GM23338 (cell line): ENCODE data around the gene CAP1. TPM values are rescaled to one million over a fixed set of nuclear protein-coding genes. Genes with fewer than 3 reads are reported as not detected.

Experiments
- ATAC-seq: fragments of 200-7000 bp; cut with Tn5 transposase; 3 replicates; pipeline ENCODE4 v1.9.1; 2020
- DNase-seq: peaks from one replicate; pipeline ENCODE4 v3.0.0-alpha.2; 2015; ENCODE audit warnings: low spot score
- H2AFZ ChIP-seq: fragments of 200-600 bp; sonication (generic); 2 replicates; pipeline ENCODE4 v1.8.0; 2016; ENCODE audit warnings: antibody characterized with exemption, mild to moderate bottlenecking, moderate library complexity
- H3F3A ChIP-seq: fragments of 200-600 bp; sonication (generic); replicated peaks from 2 replicates; pipeline ENCODE4 v1.8.0; 2017; ENCODE audit warnings: antibody characterized with exemption, mixed run types, low read depth
- H3K27ac ChIP-seq: fragments of 200-600 bp; sonication (generic); 2 replicates; pipeline ENCODE4 v1.6.1; 2016; ENCODE audit warnings: low read depth
- H3K27me3 ChIP-seq: fragments of 200-600 bp; sonication (generic); 2 replicates; pipeline ENCODE4 v1.8.0; 2016; ENCODE audit warnings: mild to moderate bottlenecking, mixed run types, moderate library complexity; ENCODE audit not compliant: insufficient read depth
- H3K36me3 ChIP-seq: fragments of 200-600 bp; sonication (generic); 2 replicates; pipeline ENCODE4 v1.8.0; 2016; ENCODE audit warnings: mild to moderate bottlenecking; ENCODE audit not compliant: insufficient read depth
- H3K4me1 ChIP-seq: fragments of 200-600 bp; sonication (generic); 2 replicates; pipeline ENCODE4 v1.8.0; 2016; ENCODE audit warnings: mild to moderate bottlenecking, moderate library complexity; ENCODE audit not compliant: insufficient read depth
- H3K4me2 ChIP-seq: fragments of 200-600 bp; sonication (generic); 2 replicates; pipeline ENCODE4 v1.7.1; 2017; ENCODE audit warnings: mixed run types
- H3K4me3 ChIP-seq: fragments of 200-600 bp; sonication (generic); 2 replicates; pipeline ENCODE4 v1.6.1; 2016; ENCODE audit warnings: mixed run types
- H3K79me2 ChIP-seq: fragments of 200-600 bp; sonication (generic); replicated peaks from 2 replicates; pipeline ENCODE4 v1.8.0; 2017; ENCODE audit warnings: mild to moderate bottlenecking; ENCODE audit not compliant: insufficient read depth
- H3K9me2 ChIP-seq: fragments of 200-600 bp; sonication (generic); 2 replicates; pipeline ENCODE4 v1.8.0; 2017; ENCODE audit not compliant: insufficient read depth
- H4K20me1 ChIP-seq: fragments of 200-600 bp; sonication (generic); replicated peaks from 2 replicates; pipeline ENCODE4 v1.8.0; 2017; ENCODE audit warnings: mild to moderate bottlenecking; ENCODE audit not compliant: insufficient read depth
- H3K27ac Mint-ChIP-seq: 2 replicates; pipeline ENCODE4 v1.8.0; 2020; ENCODE audit warnings: inconsistent platforms, mild to moderate bottlenecking, moderate library complexity, mixed read lengths
- H3K27me3 Mint-ChIP-seq: 3 replicates; pipeline ENCODE4 v1.8.0; 2022; ENCODE audit warnings: low read depth, mild to moderate bottlenecking, moderate library complexity, mixed read lengths, inconsistent platforms; ENCODE audit not compliant: insufficient read depth, poor library complexity
- H3K36me3 Mint-ChIP-seq: 3 replicates; pipeline ENCODE4 v1.8.0; 2021; ENCODE audit warnings: low read depth, mild to moderate bottlenecking, inconsistent platforms, moderate library complexity, mixed read lengths
- H3K4me1 Mint-ChIP-seq: 3 replicates; pipeline ENCODE4 v1.8.0; 2020; ENCODE audit warnings: mild to moderate bottlenecking, inconsistent platforms, mixed read lengths
- H3K4me3 Mint-ChIP-seq: 3 replicates; pipeline ENCODE4 v1.8.0; 2021; ENCODE audit warnings: moderate library complexity, mild to moderate bottlenecking, inconsistent platforms, mixed read lengths
- H3K9me3 Mint-ChIP-seq: 3 replicates; pipeline ENCODE4 v1.8.0; 2020; ENCODE audit warnings: moderate library complexity, mild to moderate bottlenecking, inconsistent platforms, mixed read lengths
- CREB1 ChIP-seq: fragments of 250-450 bp; sonication (Bioruptor Pico); IDR thresholded peaks from 2 replicates; pipeline ENCODE4 v1.5.0; 2020; ENCODE audit warnings: low read depth, mild to moderate bottlenecking, moderate library complexity
- CTCF ChIP-seq, 2 experiments: fragments of 200-600 bp in 1 of 2; sonication (generic) in 1 of 2; conservative IDR thresholded peaks; 2 replicates each; pipeline versions ENCODE4 v1.5.1 to v1.6.1; 2016 to 2017; ENCODE audit warnings: antibody characterized with exemption in 2 of 2, low read depth in 2 of 2, mild to moderate bottlenecking in 2 of 2, moderate library complexity in 1 of 2
- EZH2 ChIP-seq: fragments of 200-600 bp; sonication (generic); IDR thresholded peaks from one replicate; pipeline ENCODE4 v1.8.0; 2017; ENCODE audit warnings: antibody characterized with exemption, mild to moderate bottlenecking, low read depth; ENCODE audit not compliant: unreplicated experiment
- EZH2phosphoT487 ChIP-seq: fragments of 200-600 bp; sonication (generic); IDR thresholded peaks from one replicate; pipeline ENCODE4 v1.8.1; 2018; ENCODE audit warnings: antibody characterized with exemption; ENCODE audit not compliant: unreplicated experiment
- JUNB ChIP-seq: IDR thresholded peaks from one replicate; pipeline ENCODE4 v1.6.1; 2016; ENCODE audit warnings: antibody characterized with exemption; ENCODE audit not compliant: unreplicated experiment
- NANOG ChIP-seq: IDR thresholded peaks from 2 replicates; pipeline ENCODE4 v1.6.1; 2016; ENCODE audit warnings: antibody characterized with exemption, borderline replicate concordance
- POLR2AphosphoS5 ChIP-seq: IDR thresholded peaks from 2 replicates; pipeline ENCODE4 v1.6.1; 2016; ENCODE audit warnings: antibody characterized with exemption, low read depth
- REST ChIP-seq: IDR thresholded peaks from one replicate; pipeline ENCODE4 v1.6.1; 2018; ENCODE audit warnings: antibody characterized with exemption; ENCODE audit not compliant: unreplicated experiment
- STAT1 ChIP-seq: IDR thresholded peaks from one replicate; pipeline ENCODE4 v1.6.1; 2016; ENCODE audit warnings: antibody characterized with exemption; ENCODE audit not compliant: unreplicated experiment
- ZNF114 ChIP-seq: fragments of 250-450 bp; sonication (Bioruptor Pico); IDR thresholded peaks from 2 replicates; pipeline ENCODE4 v1.5.0; 2020; ENCODE audit warnings: mild to moderate bottlenecking, moderate library complexity
- ZNF331 ChIP-seq: fragments of 250-450 bp; sonication (Bioruptor Pico); IDR thresholded peaks from 2 replicates; pipeline ENCODE4 v1.5.0; 2020; ENCODE audit warnings: low read depth, mild to moderate bottlenecking, moderate library complexity
- polyA plus RNA-seq: library from polyadenylated mRNA; unstranded; fragments of >200 nt; fragmentation: Nextera tagmentation; extraction: Ambion mirVana; gene quantifications from 2 replicates; pipeline ENCODE4 v1.2.1, GENCODE V29; 2016
- total RNA-seq: library from RNA; depleted of rRNA; stranded (reverse); fragments of >200 nt; shearing (Covaris generic); gene quantifications from 2 replicates; pipeline ENCODE4 v1.2.3, GENCODE V29; 2014
- TF ChIP-seq, protein P1 (sequence below): fragments of 250-450 bp; sonication (Bioruptor Pico); IDR thresholded peaks from 2 replicates; pipeline ENCODE4 v1.5.0; 2020; ENCODE audit warnings: mild to moderate bottlenecking, moderate library complexity
- TF ChIP-seq, protein P2 (sequence below): IDR thresholded peaks from 2 replicates; pipeline ENCODE4 v1.6.1; 2016; ENCODE audit warnings: antibody characterized with exemption

The CAP1 gene
- total and polyA plus RNA-seq, 2 experiments from 2014 or later = 133 to 254 TPM

DNA sequence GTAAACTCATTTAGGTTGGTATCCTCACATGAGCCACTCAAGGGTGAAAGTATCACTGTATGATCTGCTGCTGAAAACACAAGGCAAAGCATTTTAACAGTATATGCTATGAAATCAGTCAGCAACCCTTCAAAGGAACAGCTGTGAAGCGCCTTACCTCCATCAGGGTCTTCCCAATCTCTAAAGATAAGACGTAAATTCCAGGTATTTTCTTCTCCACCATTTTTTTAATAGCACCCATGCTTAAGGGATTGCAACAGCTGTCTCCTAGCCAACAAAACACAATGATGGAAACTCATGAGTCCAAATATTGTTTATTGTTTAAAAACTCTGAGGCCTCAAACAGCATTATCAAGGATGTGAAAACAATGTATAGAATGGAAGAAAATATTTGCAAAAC is 51.7 kb downstream of the CAP1 start:
- Histone ChIP-seq H3K4me3 (no peak overlapping the region), H3K27ac (no peak overlapping the region), H3K4me1 (peaks cover 7% of the 10 kb centered on the region; the same call in 1 of the 2 replicates), H3F3A (no peaks in the 10 kb centered on the region), H3K36me3 (peaks cover 35% of the 10 kb centered on the region), H4K20me1 (peaks cover 15% of the 10 kb centered on the region), H3K27me3 (no peaks in the 10 kb centered on the region), H2AFZ (no peak overlapping the region), H3K79me2 (peaks cover 49% of the 10 kb centered on the region), H3K9me2 (no peaks in the 10 kb centered on the region), H3K4me2 (no peak overlapping the region)
- Mint-ChIP-seq H3K27ac (no peak overlapping the region), H3K4me1 (peaks cover 2% of the 10 kb centered on the region; the same call in 1 of the 3 replicates), H3K36me3 (peaks cover 45% of the 10 kb centered on the region), H3K27me3 (peaks cover 4% of the 10 kb centered on the region), H3K9me3 (no peaks in the 10 kb centered on the region; the same call in 2 of the 3 replicates), H3K4me3 (no peak overlapping the region)
- ATAC-seq (no peak), DNase-seq (no peak)
- TF ChIP-seq POLR2AphosphoS5 (no peak), ZNF114 (CRISPR knock-in tag) (no peak), CTCF (conservative IDR thresholded peaks at IDR 0.05; ENCODE audit: low read depth in 2 of 2) (no peak), STAT1 (no peak), NANOG (no peak), EZH2phosphoT487 (no peak), REST (no peak), ZNF331 (CRISPR knock-in tag) (no peak), CREB1 (no peak), EZH2 (no peak), JUNB (no peak)
- TF ChIP-seq, protein P1, sequence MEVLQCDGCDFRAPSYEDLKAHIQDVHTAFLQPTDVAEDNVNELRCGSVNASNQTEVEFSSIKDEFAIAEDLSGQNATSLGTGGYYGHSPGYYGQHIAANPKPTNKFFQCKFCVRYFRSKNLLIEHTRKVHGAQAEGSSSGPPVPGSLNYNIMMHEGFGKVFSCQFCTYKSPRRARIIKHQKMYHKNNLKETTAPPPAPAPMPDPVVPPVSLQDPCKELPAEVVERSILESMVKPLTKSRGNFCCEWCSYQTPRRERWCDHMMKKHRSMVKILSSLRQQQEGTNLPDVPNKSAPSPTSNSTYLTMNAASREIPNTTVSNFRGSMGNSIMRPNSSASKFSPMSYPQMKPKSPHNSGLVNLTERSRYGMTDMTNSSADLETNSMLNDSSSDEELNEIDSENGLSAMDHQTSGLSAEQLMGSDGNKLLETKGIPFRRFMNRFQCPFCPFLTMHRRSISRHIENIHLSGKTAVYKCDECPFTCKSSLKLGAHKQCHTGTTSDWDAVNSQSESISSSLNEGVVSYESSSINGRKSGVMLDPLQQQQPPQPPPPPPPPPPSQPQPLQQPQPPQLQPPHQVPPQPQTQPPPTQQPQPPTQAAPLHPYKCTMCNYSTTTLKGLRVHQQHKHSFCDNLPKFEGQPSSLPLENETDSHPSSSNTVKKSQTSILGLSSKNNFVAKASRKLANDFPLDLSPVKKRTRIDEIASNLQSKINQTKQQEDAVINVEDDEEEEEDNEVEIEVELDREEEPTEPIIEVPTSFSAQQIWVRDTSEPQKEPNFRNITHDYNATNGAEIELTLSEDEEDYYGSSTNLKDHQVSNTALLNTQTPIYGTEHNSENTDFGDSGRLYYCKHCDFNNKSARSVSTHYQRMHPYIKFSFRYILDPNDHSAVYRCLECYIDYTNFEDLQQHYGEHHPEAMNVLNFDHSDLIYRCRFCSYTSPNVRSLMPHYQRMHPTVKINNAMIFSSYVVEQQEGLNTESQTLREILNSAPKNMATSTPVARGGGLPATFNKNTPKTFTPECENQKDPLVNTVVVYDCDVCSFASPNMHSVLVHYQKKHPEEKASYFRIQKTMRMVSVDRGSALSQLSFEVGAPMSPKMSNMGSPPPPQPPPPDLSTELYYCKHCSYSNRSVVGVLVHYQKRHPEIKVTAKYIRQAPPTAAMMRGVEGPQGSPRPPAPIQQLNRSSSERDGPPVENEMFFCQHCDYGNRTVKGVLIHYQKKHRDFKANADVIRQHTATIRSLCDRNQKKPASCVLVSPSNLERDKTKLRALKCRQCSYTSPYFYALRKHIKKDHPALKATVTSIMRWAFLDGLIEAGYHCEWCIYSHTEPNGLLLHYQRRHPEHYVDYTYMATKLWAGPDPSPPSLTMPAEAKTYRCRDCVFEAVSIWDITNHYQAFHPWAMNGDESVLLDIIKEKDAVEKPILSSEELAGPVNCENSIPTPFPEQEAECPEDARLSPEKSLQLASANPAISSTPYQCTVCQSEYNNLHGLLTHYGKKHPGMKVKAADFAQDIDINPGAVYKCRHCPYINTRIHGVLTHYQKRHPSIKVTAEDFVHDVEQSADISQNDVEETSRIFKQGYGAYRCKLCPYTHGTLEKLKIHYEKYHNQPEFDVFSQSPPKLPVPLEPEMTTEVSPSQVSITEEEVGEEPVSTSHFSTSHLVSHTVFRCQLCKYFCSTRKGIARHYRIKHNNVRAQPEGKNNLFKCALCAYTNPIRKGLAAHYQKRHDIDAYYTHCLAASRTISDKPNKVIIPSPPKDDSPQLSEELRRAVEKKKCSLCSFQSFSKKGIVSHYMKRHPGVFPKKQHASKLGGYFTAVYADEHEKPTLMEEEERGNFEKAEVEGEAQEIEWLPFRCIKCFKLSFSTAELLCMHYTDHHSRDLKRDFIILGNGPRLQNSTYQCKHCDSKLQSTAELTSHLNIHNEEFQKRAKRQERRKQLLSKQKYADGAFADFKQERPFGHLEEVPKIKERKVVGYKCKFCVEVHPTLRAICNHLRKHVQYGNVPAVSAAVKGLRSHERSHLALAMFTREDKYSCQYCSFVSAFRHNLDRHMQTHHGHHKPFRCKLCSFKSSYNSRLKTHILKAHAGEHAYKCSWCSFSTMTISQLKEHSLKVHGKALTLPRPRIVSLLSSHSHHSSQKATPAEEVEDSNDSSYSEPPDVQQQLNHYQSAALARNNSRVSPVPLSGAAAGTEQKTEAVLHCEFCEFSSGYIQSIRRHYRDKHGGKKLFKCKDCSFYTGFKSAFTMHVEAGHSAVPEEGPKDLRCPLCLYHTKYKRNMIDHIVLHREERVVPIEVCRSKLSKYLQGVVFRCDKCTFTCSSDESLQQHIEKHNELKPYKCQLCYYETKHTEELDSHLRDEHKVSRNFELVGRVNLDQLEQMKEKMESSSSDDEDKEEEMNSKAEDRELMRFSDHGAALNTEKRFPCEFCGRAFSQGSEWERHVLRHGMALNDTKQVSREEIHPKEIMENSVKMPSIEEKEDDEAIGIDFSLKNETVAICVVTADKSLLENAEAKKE (CRISPR knock-in tag) = no peak
- TF ChIP-seq, protein P2, sequence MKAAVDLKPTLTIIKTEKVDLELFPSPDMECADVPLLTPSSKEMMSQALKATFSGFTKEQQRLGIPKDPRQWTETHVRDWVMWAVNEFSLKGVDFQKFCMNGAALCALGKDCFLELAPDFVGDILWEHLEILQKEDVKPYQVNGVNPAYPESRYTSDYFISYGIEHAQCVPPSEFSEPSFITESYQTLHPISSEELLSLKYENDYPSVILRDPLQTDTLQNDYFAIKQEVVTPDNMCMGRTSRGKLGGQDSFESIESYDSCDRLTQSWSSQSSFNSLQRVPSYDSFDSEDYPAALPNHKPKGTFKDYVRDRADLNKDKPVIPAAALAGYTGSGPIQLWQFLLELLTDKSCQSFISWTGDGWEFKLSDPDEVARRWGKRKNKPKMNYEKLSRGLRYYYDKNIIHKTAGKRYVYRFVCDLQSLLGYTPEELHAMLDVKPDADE = no peak
